Prostate gland (tissue), 2 donors: ENCODE results near the gene ANP32B.

Experiments
- CTCF ChIP-seq, 4 experiments: fragments of 200-600 bp in 2 of 4; fragments of 450-650 bp in 2 of 4; sonication (generic) in 2 of 4; IDR thresholded peaks; 1 replicate in 3 of 4; 2 replicates in 1 of 4; pipeline ENCODE4 v1.5.1; 2016 to 2019; ENCODE audit warnings: antibody characterized with exemption in 4 of 4, mild to moderate bottlenecking in 2 of 4, moderate library complexity in 2 of 4
- POLR2AphosphoS5 ChIP-seq: sonication (generic); formaldehyde crosslinking; IDR thresholded peaks from one replicate; pipeline ENCODE4 v1.6.1; 2017; ENCODE audit warnings: antibody characterized with exemption

- no peak for TF ChIP-seq CTCF (IDR thresholded peaks at IDR 0.05)
- TF ChIP-seq POLR2AphosphoS5, result no peak
Measured at GRCh38 chr9:98002808-98003207, 19.7 kb downstream of the ANP32B start.
